NCI-H524 (cell line): Measurements from ENCODE around the gene CCDC85C.
A peak's percentile ranks its signal among the peaks of the same experiment; 100 is the strongest.

Source experiments
- DNase-seq, 2 experiments: peaks; one replicate each; lab custom pipeline; 2025; lab: John Stamatoyannopoulos, UW

The CCDC85C gene

GRCh38 chr14:99476864-99477263 is 127.1 kb downstream of the CCDC85C start:
- DNase-seq, result no peak

DNA sequence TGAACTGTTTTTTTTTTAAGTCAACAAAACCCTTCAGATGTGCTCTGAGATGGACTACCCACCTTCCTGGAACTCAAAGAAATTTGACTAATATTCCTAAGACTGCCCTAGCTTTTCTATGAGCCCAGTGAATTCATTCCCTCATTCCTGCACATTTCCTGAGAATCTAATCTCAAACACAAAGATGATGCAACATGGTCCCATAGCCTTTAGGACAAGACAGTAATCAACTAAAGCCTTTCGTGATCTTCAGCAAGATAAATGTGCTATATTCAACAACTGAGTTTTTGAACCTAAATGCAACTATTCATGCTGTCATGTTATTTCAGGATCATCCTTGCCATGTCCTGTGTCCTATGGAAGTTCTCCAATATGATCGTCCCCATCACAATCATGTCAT is 128.3 kb downstream of the CCDC85C start:
- no peak for DNase-seq

- no peak for DNase-seq
These were observed 128.8 kb downstream of the CCDC85C start for GRCh38 chr14:99475179-99475578.

DNA sequence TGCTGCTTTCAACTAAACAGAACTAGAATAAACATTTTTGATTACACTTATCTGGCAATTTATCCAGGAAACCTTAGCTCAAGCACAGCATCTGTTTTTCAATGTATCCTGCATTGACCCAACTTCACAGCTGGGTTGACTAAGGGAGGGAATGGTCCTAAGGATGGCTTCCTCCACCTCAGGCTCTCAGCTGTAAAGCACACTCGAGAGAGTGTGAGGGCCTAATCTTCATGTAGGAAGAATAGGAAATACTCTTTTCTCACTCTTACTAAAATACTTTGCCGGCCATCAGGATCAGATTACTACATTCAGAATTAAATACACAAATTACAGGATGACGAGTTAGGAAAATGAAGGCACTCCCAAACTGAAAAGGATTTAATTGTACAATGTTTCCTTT is 130.5 kb downstream of the CCDC85C start:
- no peak for DNase-seq

- no peak for DNase-seq
These were observed 131.1 kb downstream of the CCDC85C start for GRCh38 chr14:99472937-99473336.

- DNase-seq, result no peak
These were observed 132.3 kb downstream of the CCDC85C start for GRCh38 chr14:99471731-99472130.

DNA sequence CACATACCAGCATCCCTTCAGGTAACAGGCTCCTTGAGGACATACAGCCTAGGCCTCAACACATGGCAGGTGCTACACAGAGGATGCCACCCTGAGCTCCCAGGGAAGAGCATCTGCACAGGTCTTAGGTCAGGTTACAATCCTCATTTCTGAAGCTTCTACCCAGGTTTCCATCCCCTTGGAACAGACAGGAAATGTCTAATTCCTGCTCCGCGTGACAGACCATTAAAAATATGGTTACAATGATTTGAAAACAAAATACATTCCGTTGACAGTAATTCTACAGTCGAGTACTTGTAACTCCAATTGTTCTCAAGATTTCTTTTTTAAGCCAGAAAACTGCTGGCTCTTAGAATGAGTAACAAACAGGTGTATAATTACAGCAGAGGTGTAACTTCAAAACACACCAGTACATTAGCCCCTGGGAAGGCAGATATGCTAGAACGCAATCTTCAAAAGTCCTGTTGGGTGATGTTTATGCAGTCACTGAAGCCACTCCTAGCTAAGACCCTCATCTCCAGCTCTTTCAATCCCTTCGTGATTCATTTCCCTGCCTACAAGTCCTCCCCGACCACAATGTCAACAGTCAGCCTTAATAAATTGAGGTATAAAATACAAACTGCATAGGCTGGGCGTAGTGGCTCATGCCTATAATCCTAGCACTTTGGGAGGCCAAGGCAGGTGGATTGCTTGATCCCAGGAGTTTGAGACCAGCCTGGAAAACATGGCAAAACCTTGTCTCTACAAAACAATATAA is 135.0 kb downstream of the CCDC85C start:
- DNase-seq, result peak; percentile 8 to 34

DNA sequence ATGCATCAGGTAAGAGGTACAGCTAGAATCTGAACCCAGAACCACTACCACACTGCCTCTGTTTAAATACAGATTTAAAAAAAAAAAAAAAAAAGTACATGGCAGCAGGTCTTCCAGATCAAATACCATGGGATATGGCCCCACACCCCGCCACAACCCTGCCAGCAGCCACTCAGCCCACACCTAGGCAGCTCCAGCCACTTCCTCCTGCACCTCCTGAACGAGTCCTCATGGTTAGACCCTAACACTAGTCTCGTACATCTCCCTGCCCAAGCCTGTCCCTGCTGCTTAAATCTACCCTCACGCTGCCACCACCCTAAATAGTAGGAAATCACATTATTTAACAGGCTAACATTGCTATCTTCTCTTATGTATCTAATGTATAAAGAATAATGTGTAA is 135.9 kb downstream of the CCDC85C start:
- DNase-seq, result no peak

DNA sequence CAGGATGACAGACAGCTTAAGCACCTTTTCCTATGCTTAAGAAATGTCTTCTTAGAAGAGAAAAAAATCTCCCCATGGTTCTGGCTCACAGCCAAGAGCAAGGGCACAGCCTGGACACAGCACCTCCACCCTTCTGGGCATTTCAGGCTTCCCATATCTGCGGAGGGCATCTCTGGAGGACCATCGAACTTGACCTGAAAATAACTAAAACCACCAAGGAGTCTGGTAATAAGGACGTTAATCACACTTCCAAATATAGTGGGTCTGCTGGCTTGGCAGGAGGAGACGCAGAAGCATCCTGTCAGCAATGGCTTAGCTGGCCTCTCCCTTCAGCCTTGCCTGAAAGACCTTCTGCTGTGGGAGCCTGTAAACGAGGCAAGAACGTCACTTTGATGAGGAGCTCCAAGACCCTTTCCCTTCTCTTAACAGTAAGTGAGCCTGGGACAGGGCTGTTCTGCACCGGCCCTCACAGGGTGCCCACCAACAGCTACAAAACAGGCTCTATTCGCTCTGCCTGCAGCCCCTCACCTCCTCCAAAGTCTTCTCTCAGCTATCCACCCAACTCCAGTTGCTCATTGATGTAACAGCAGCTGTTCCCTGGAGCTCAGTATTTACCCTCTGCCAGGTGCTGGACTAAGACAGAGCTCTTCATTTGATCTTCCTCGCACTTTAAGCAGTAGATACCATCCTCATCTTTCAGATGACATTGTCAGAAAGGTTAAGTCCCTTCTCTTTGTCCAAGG is 136.5 kb downstream of the CCDC85C start:
- peak in 1 of 2 experiments; percentile 67 for DNase-seq

GRCh38 chr14:99466758-99467157 is 137.2 kb downstream of the CCDC85C start:
- DNase-seq, result no peak

DNA sequence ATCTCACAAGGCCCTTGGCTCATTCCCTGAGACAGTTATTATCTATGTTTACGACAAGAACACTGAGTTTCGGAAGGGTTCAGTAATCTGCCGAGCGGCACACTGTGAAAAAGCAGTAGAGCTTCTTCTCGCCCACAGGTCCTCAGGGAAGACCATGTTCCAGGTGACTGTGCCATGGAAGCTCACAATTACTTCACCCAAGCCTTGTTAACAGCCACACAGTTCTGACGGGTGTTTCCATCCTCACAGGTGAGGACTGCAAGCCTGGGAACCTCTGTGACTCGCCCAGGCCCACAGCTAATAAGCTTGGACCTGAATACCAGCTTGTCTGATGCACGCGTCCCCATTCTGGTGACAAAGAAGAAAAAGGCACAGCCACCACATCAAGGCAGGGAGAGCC is 138.7 kb downstream of the CCDC85C start:
- no peak for DNase-seq

DNA sequence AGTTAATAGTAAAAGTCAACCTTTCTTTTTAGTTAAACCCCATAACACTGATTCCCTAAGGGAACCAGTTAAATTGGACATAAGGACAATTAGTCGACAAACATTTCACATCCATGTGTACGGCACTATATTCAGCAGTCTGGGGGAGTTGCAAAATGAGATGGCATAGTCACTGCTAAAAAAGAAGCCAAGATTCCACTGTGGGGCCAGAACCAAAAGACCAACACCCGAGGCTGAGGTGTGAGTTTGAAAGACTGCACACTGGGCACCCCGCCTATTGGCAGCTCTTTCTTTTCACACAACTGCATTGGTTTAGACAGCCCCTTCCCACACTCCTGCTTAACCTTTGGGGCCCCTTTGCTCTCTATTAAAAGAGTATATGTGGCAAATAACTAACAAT is 140.0 kb downstream of the CCDC85C start:
- DNase-seq, result no peak

- DNase-seq, result no peak
These were observed 141.8 kb downstream of the CCDC85C start for GRCh38 chr14:99462210-99462609.

- DNase-seq, result no peak
These were observed 142.5 kb downstream of the CCDC85C start for GRCh38 chr14:99461411-99462085.

DNA sequence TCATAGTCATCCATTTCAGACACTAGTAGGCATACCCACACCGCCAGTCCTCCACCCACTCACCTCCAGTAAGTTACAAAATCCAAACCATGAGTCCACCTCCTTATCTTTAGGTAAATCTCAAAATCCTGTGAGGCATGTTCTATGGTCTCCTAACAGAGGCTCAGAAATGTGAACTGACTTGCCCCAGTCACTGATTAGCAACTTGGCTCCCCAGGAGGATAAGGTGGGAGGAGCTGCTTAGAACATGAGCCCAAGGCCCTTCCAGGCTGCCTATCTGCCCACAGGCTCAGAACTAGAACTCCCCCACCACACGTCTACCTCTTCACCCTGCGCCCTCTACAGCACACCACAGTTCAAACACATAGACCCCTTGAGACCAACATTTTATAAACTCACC is 143.2 kb downstream of the CCDC85C start:
- no peak for DNase-seq

GRCh38 chr14:99459481-99460100 is 144.4 kb downstream of the CCDC85C start:
- no peak for DNase-seq

- no peak for DNase-seq
These were observed 149.8 kb downstream of the CCDC85C start for GRCh38 chr14:99454246-99454645.

DNA sequence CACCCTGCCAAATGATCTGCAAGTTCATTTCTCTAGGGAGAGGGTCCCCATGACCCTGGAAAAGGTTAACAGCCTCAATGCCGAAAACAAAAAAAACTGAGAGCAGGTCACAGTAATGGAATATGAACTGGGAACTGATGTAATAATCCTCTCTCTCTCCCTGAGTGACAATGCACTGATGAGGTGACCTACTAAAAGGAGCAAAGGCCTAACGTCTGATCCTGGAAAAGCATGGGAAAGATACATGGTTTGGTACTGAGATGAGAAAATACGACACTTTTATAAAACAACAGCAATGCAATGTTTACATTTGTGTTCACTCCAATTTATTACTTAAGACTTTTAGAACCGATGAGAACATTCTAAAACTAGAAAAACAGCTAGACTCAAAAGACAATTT is 151.0 kb downstream of the CCDC85C start:
- DNase-seq, result no peak

DNA sequence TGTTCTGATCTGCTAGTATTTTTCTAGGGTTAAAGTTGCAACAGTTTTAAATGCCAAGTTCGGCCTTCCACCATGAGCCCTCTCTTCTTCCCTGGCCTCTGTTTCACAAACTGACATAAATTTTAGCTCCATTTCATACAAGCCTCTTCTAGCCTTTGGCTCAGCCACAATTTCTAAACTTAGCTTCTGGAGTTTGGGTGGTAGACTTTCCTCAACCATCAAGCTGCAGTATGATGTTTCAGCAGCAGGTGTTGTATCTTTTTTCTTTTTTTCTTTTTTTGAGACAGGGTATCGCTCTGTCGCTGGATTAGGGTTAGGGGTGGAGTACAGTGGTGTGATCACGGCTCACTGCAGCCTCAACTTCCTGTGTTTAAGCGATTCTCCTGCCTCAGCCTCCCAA is 152.8 kb downstream of the CCDC85C start:
- no peak for DNase-seq

DNA sequence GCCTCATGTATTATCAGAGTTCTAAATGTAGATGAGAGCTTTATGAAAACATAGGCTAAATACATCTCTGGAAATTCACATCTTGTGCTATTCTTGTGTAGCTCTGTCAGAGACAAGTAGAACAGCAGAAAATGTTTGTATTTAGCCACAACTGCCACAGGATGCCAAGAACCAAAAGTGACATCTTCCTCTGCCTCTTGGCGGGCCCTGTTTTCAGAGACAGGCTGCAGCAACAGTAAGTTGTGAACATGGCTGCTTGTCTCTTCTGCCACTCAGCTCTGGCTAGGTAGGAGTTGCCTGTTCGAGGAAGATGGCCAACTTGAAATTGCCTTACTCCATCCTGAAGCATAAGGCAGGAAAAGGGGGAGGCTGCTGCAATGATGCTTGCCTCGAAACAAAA is 153.7 kb downstream of the CCDC85C start:
- no peak for DNase-seq
